PFSK-1 (cell line): Measurements from ENCODE around the gene UST.

Experiments used
- FOXP2 ChIP-seq: optimal IDR thresholded peaks from 2 replicates; pipeline ENCODE3; 2011; ENCODE audit warnings: borderline replicate concordance, control low read depth, inconsistent platforms; ENCODE audit not compliant: insufficient read depth; ENCODE audit errors: extremely low read length, extremely low read depth
- POLR2AphosphoS5 ChIP-seq: IDR thresholded peaks from 2 replicates; pipeline ENCODE4 v1.6.1; 2012; ENCODE audit warnings: low read depth, mild to moderate bottlenecking, control low read depth, low read length, moderate library complexity

- no peak for TF ChIP-seq POLR2AphosphoS5
- no peak for TF ChIP-seq FOXP2
Observed at GRCh38 chr6:148703900-148704299, 42.9 kb upstream of the UST start.
